Mesenchymal stem cell (in vitro differentiated cells and primary cell): ENCODE results near the gene PLEKHH1.

Experiments
- DNase-seq: peaks from one replicate; pipeline ENCODE4 v3.0.0-alpha.2; 2013
- H2AFZ ChIP-seq: one replicate; pipeline ENCODE4 v1.6.1; 2013; ENCODE audit warnings: low read depth, mild to moderate bottlenecking, control low read depth, inconsistent platforms, low read length, moderate library complexity
- H2AK5ac ChIP-seq: 2 replicates; pipeline ENCODE4 v1.6.1; 2013; ENCODE audit warnings: low read length, moderate library complexity, mild to moderate bottlenecking, inconsistent platforms; ENCODE audit not compliant: severe bottlenecking
- H2BK120ac ChIP-seq: one replicate; pipeline ENCODE4 v1.6.1; 2013; ENCODE audit warnings: low read depth, mild to moderate bottlenecking, inconsistent platforms, low read length, moderate library complexity
- H2BK12ac ChIP-seq, 2 experiments: one replicate each; pipeline ENCODE4 v1.6.1; 2013; ENCODE audit warnings: inconsistent platforms in 2 of 2, low read length in 2 of 2, mild to moderate bottlenecking in 2 of 2, moderate library complexity in 2 of 2, control low read depth in 1 of 2
- H2BK15ac ChIP-seq: one replicate; pipeline ENCODE4 v1.6.1; 2013; ENCODE audit warnings: mild to moderate bottlenecking, low read depth, inconsistent platforms; ENCODE audit not compliant: poor library complexity, severe bottlenecking
- H2BK5ac ChIP-seq: 2 replicates; pipeline ENCODE4 v1.6.1; 2013; ENCODE audit warnings: low read depth, mild to moderate bottlenecking, low read length, control low read depth, inconsistent platforms; ENCODE audit not compliant: poor library complexity, severe bottlenecking
- H3K14ac ChIP-seq, 2 experiments: one replicate each; pipeline ENCODE4 v1.6.1; 2013; ENCODE audit warnings: inconsistent platforms in 2 of 2, low read length in 2 of 2, control low read depth in 1 of 2, mild to moderate bottlenecking in 1 of 2, moderate library complexity in 1 of 2
- H3K18ac ChIP-seq, 2 experiments: one replicate each; pipeline ENCODE4 v1.6.1; 2013; ENCODE audit warnings: inconsistent platforms in 2 of 2, low read length in 2 of 2, control low read depth in 1 of 2, low read depth in 1 of 2, mild to moderate bottlenecking in 1 of 2
- H3K23ac ChIP-seq, 2 experiments: one replicate each; pipeline ENCODE4 v1.6.1; 2013; ENCODE audit warnings: inconsistent platforms in 2 of 2, low read length in 2 of 2, mild to moderate bottlenecking in 2 of 2, moderate library complexity in 2 of 2, control low read depth in 1 of 2
- H3K27ac ChIP-seq: 2 replicates; pipeline ENCODE4 v1.5.1; 2013; ENCODE audit warnings: mild to moderate bottlenecking, moderate library complexity, low read length, control low read depth, inconsistent platforms; ENCODE audit not compliant: poor library complexity, severe bottlenecking
- H3K27me3 ChIP-seq, 2 experiments: 2 replicates each; pipeline versions ENCODE4 v1.6.1 to v1.7.0; 2013; ENCODE audit warnings: low read length in 2 of 2, mild to moderate bottlenecking in 2 of 2, moderate library complexity in 2 of 2, control low read depth in 1 of 2, inconsistent platforms in 1 of 2; ENCODE audit not compliant: control insufficient read depth in 1 of 2, insufficient read depth in 1 of 2
- H3K36me3 ChIP-seq, 2 experiments: 2 replicates each; pipeline versions ENCODE4 v1.6.1 to v1.7.0; 2013; ENCODE audit warnings: low read length in 2 of 2, control low read depth in 1 of 2, inconsistent platforms in 1 of 2, low read depth in 1 of 2, mild to moderate bottlenecking in 1 of 2; ENCODE audit not compliant: insufficient read depth in 2 of 2, control insufficient read depth in 1 of 2
- H3K4ac ChIP-seq, 2 experiments: one replicate each; pipeline ENCODE4 v1.6.1; 2013; ENCODE audit warnings: inconsistent platforms in 2 of 2, low read length in 2 of 2, mild to moderate bottlenecking in 2 of 2, moderate library complexity in 2 of 2, control low read depth in 1 of 2, low read depth in 1 of 2
- H3K4me1 ChIP-seq: 2 replicates; pipeline ENCODE4 v1.6.1; 2013; ENCODE audit warnings: low read depth, low read length, control low read depth; ENCODE audit not compliant: control insufficient read depth, insufficient read depth
- H3K4me2 ChIP-seq: 2 replicates; pipeline ENCODE4 v1.6.1; 2013; ENCODE audit warnings: low read length, mild to moderate bottlenecking, inconsistent platforms; ENCODE audit not compliant: poor library complexity, severe bottlenecking
- H3K4me3 ChIP-seq, 2 experiments: 2 replicates each; pipeline versions ENCODE4 v1.5.1 to v1.7.0; 2013; ENCODE audit warnings: low read length in 2 of 2, mild to moderate bottlenecking in 2 of 2, control low read depth in 1 of 2, low read depth in 1 of 2; ENCODE audit not compliant: insufficient read depth in 1 of 2
- H3K79me1 ChIP-seq: replicated peaks from 2 replicates; pipeline ENCODE4 v1.6.1; 2013; ENCODE audit warnings: mild to moderate bottlenecking, control low read depth, low read length, inconsistent platforms; ENCODE audit not compliant: poor library complexity, severe bottlenecking
- H3K9ac ChIP-seq: 2 replicates; pipeline ENCODE4 v1.7.0; 2013; ENCODE audit warnings: mild to moderate bottlenecking, low read length, moderate library complexity
- H3K9me3 ChIP-seq: 2 replicates; pipeline ENCODE4 v1.7.0; 2013; ENCODE audit warnings: mild to moderate bottlenecking, low read length; ENCODE audit not compliant: control insufficient read depth
- H4K8ac ChIP-seq: one replicate; pipeline ENCODE4 v1.6.1; 2013; ENCODE audit warnings: inconsistent platforms, mild to moderate bottlenecking, low read length, moderate library complexity
- H4K91ac ChIP-seq: one replicate; pipeline ENCODE4 v1.6.1; 2013; ENCODE audit warnings: mild to moderate bottlenecking, low read length, inconsistent platforms
- WGBS: methylation state at CpG from one replicate; pipeline ENCODE4 v1.1.7; 2013; ENCODE audit warnings: mixed read lengths; 5-methylcytosine and 5-hydroxymethylcytosine counted together

Gene PLEKHH1

GRCh38 chr14:67514203-67514607 lies 18.9 kb upstream of the PLEKHH1 start:
- 49% methylated on average over 9 of the region's 9 CpGs for WGBS
- H3K4ac ChIP-seq = no peak overlapping the region

GRCh38 chr14:67514650-67515385 lies 18.3 kb upstream of the PLEKHH1 start:
- H3K4ac ChIP-seq = no peak overlapping the region
- peak overlapping the region; percentile 81 to 82 for H3K4me3 ChIP-seq
- peak overlapping the region; percentile 12 for H4K8ac ChIP-seq
- H2BK5ac ChIP-seq = no peak overlapping the region
- no peak overlapping the region for H3K14ac ChIP-seq
- H3K18ac ChIP-seq = peak overlapping the region; percentile 40 to 64
- no peaks in the 10 kb centered on the region for H3K9me3 ChIP-seq
- H3K4me2 ChIP-seq = peak overlapping the region; percentile 95
- no peaks in the 10 kb centered on the region for H3K36me3 ChIP-seq
- peak overlapping the region; percentile 76 for H2BK15ac ChIP-seq
- H3K23ac ChIP-seq = peak overlapping the region in 1 of 2 experiments; percentile 86
- H3K79me1 ChIP-seq = no peaks in the 10 kb centered on the region
- peaks cover 39 to 48% of the 10 kb centered on the region in 2 experiments for H3K27me3 ChIP-seq
- H3K4me1 ChIP-seq = peaks cover 18% of the 10 kb centered on the region
- H3K9ac ChIP-seq = peak overlapping the region; percentile 77
- no peak overlapping the region for H3K27ac ChIP-seq
- H2AFZ ChIP-seq = peak overlapping the region; percentile 70
- no peak overlapping the region for H4K91ac ChIP-seq
- H2BK120ac ChIP-seq = no peak overlapping the region
- no peak overlapping the region for H2AK5ac ChIP-seq
- 3% methylated on average over 59 of the region's 75 CpGs for WGBS
- peak; percentile 66 for DNase-seq
- H2BK12ac ChIP-seq = no peak overlapping the region

More at GRCh38 chr14:67514203-67514607, 18.9 kb upstream of the PLEKHH1 start:
- Histone ChIP-seq H3K4me3 (peak overlapping the region; percentile 81 to 82), H4K8ac (peak overlapping the region; percentile 12), H3K14ac (no peak overlapping the region), H2AK5ac (no peak overlapping the region), H2BK15ac (no peak overlapping the region), H2BK5ac (no peak overlapping the region), H3K9me3 (no peaks in the 10 kb centered on the region), H3K9ac (peak overlapping the region; percentile 77), H2AFZ (no peak overlapping the region), H4K91ac (no peak overlapping the region), H3K4me1 (peaks cover 18% of the 10 kb centered on the region), H3K27ac (no peak overlapping the region), H3K18ac (no peak overlapping the region), H3K36me3 (no peaks in the 10 kb centered on the region), H3K79me1 (no peaks in the 10 kb centered on the region), H2BK12ac (no peak overlapping the region), H3K4me2 (peak overlapping the region; percentile 95), H3K23ac (no peak overlapping the region), H2BK120ac (no peak overlapping the region), H3K27me3 (peaks cover 34 to 42% of the 10 kb centered on the region in 2 experiments)
- DNase-seq = no peak

- H3K14ac ChIP-seq = no peak overlapping the region
- no peak overlapping the region for H3K4ac ChIP-seq
- peak overlapping the region in 1 of 2 experiments; percentile 64 for H3K18ac ChIP-seq
- 10% methylated on average over 32 of the region's 45 CpGs for WGBS
- no peak for DNase-seq
- H3K9ac ChIP-seq = no peak overlapping the region
- peak overlapping the region; percentile 95 for H3K4me2 ChIP-seq
- H3K36me3 ChIP-seq = no peaks in the 10 kb centered on the region
- peak overlapping the region; percentile 4 for H2BK15ac ChIP-seq
- no peak overlapping the region for H4K8ac ChIP-seq
- peak overlapping the region in 1 of 2 experiments; percentile 20 for H3K23ac ChIP-seq
- no peak overlapping the region for H2BK120ac ChIP-seq
- peaks cover 46 to 51% of the 10 kb centered on the region in 2 experiments for H3K27me3 ChIP-seq
- no peaks in the 10 kb centered on the region for H3K9me3 ChIP-seq
- no peak overlapping the region for H2AK5ac ChIP-seq
- H3K4me1 ChIP-seq = peaks cover 18% of the 10 kb centered on the region
- no peak overlapping the region for H4K91ac ChIP-seq
- no peak overlapping the region for H2BK5ac ChIP-seq
- H3K79me1 ChIP-seq = no peaks in the 10 kb centered on the region
- peak overlapping the region; percentile 70 for H2AFZ ChIP-seq
- no peak overlapping the region for H2BK12ac ChIP-seq
- H3K27ac ChIP-seq = no peak overlapping the region
- peak overlapping the region; percentile 81 to 82 for H3K4me3 ChIP-seq
Observed at GRCh38 chr14:67515386-67516079, 17.6 kb upstream of the PLEKHH1 start.

GRCh38 chr14:67516676-67517075 lies 16.4 kb upstream of the PLEKHH1 start:
- Histone ChIP-seq H3K79me1 (no peaks in the 10 kb centered on the region), H3K36me3 (no peaks in the 10 kb centered on the region), H4K8ac (no peak overlapping the region), H3K4ac (no peak overlapping the region), H3K9ac (no peak overlapping the region), H3K4me1 (peaks cover 18% of the 10 kb centered on the region), H3K4me2 (no peak overlapping the region), H2AK5ac (no peak overlapping the region), H3K14ac (no peak overlapping the region), H3K18ac (no peak overlapping the region), H2BK5ac (no peak overlapping the region), H2BK120ac (no peak overlapping the region), H3K4me3 (no peak overlapping the region), H3K23ac (no peak overlapping the region), H3K9me3 (no peaks in the 10 kb centered on the region), H3K27ac (no peak overlapping the region), H2AFZ (no peak overlapping the region), H3K27me3 (peaks cover 57 to 62% of the 10 kb centered on the region in 2 experiments), H4K91ac (no peak overlapping the region), H2BK15ac (no peak overlapping the region), H2BK12ac (no peak overlapping the region)
- 74% methylated on average over 2 of the region's 2 CpGs for WGBS
- DNase-seq = no peak
